ENCODE data around the gene ARMC9. TPM values are rescaled to one million over a fixed set of nuclear protein-coding genes. Genes with fewer than 3 reads are reported as not detected.

ARMC9 gene
- total and polyA plus RNA-seq, 2 of the 13 experiments (the other 11 are each of a cell fraction or from before 2014, with no cell fraction given), result 9.1 to 12.8 TPM

DNA sequence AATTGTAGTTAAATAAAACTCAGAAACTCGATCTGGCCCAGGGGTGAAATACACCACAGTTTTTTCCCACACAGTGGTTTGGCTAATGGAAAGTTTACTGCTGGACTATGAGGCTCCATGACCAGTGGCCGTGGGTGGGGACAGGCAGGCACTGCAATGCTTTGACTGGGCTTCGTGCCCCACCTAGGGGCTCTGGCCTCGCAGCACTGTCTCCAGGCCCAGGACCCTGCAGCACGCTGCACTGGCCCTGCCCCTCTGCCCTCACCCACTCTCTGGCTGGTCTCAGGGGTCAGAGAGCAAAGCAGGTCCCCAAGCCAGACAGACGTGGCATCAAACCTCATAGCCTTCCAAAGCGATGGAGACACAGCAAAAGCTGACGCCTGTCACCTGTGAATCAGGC lies 183.7 kb downstream of the ARMC9 start (continued):
- TF ChIP-seq ZBTB10 (CRISPR knock-in tag; IDR thresholded peaks at IDR 0.05; ENCODE audit: borderline replicate concordance) (no peak), RAD21 (CRISPR knock-in tag; IDR thresholded peaks at IDR 0.05) (peak; percentile 56), STAG1 (CRISPR knock-in tag; IDR thresholded peaks at IDR 0.05) (peak; percentile 70), ZNF484 (CRISPR knock-in tag; IDR thresholded peaks at IDR 0.05; ENCODE audit: borderline replicate concordance, low read depth) (no peak), CTCF (CRISPR knock-in tag; IDR thresholded peaks at IDR 0.05) (peak; percentile 67), FOXP1 (IDR thresholded peaks at IDR 0.05) (no peak), FOXP1 (CRISPR knock-in tag; IDR thresholded peaks at IDR 0.05) (no peak), KAT2B (IDR thresholded peaks at IDR 0.05; ENCODE audit: borderline replicate concordance, low read depth, low read length) (no peak)
- TF ChIP-seq, protein P1, sequence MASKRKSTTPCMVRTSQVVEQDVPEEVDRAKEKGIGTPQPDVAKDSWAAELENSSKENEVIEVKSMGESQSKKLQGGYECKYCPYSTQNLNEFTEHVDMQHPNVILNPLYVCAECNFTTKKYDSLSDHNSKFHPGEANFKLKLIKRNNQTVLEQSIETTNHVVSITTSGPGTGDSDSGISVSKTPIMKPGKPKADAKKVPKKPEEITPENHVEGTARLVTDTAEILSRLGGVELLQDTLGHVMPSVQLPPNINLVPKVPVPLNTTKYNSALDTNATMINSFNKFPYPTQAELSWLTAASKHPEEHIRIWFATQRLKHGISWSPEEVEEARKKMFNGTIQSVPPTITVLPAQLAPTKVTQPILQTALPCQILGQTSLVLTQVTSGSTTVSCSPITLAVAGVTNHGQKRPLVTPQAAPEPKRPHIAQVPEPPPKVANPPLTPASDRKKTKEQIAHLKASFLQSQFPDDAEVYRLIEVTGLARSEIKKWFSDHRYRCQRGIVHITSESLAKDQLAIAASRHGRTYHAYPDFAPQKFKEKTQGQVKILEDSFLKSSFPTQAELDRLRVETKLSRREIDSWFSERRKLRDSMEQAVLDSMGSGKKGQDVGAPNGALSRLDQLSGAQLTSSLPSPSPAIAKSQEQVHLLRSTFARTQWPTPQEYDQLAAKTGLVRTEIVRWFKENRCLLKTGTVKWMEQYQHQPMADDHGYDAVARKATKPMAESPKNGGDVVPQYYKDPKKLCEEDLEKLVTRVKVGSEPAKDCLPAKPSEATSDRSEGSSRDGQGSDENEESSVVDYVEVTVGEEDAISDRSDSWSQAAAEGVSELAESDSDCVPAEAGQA (IDR thresholded peaks at IDR 0.05; ENCODE audit: low read depth), result no peak
- TF ChIP-seq, protein P1 (CRISPR knock-in tag; IDR thresholded peaks at IDR 0.05; ENCODE audit: borderline replicate concordance), result no peak

All from HepG2 (cell line).